HG03135 (cell line): Measurements from ENCODE around the gene FRMD4B.
"Not testable (repeated sequence)": the region's sequence is repeated elsewhere in the genome, so short reads cannot be mapped to it uniquely, and the experiment has no call there.

Source experiments
- ATAC-seq: cut with Tn5 transposase; IDR thresholded peaks from one replicate; pipeline ENCODE4 v1.9.1; 2021; ENCODE audit warnings: mild to moderate bottlenecking, moderate library complexity; ENCODE audit not compliant: unreplicated experiment

Gene FRMD4B

DNA sequence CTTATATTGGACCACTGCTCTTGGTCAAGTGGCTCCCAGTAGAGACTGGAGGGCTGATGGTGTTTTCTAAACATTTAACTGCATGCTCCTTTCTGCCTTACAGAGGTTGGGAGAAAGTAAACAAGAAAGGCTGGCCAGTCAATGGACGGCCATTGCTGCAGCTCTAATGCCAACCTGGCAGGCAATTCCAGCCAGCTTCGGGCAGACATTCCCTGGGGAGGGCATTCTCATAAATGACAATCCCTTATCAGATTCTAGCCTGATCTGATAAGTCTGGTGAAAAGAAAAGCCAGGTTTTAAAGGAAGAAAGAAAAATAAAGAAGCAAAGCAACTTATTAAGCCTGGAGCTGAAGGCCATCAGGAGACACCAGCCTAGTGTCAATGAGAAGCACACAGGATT is 60.7 kb downstream of the FRMD4B start:
- ATAC-seq: no peak

DNA sequence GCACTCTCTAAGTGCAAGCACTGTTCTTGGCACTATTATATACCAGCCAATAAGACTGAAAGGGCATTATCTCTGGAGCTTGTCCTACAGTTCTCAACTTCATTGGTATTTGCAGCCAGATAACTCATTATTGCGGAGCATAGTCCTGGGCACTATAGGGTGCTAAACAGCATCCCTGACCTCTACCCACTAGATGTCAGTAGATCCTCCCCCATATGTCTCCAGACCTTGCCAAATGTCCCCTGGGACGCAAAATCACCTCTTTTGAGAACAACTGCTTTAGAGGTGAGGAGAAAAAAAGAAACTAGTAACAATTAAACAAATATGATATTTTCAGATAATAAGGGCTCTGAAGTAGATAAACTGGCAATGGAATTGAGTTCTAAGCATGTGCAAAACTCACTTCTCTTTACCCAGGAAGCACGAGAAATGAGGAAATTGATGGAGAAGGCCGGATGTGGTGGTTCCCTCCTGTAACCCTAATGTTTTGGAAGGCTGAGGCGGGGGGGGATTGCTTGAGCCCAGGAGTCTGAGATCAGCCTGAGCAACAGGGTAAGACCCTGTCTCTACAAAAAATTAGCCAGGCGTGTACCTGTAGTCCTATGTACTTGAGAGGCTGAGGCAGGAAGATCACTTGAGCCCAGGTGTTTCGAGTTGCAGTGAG is 61.4 kb downstream of the FRMD4B start:
- peak; percentile 39 for ATAC-seq

DNA sequence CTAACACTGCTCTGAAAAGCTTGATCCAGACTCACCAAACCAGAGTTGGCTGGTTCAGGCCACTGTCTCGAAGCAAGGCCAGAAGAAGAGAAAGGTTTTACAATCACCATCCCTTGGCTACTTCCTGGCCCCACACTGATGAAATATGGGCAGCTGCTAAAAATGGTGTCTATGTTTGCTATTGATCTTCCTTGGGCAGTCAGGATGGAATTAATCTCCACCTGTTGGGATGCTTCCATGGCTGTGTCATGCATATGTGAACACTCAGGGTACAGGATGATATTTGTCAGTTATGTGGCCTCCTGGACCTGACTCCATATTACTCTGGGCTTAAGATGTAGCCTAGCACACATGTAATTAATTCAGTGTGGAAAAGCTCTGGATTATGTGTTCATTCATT is 61.9 kb downstream of the FRMD4B start:
- no peak for ATAC-seq

DNA sequence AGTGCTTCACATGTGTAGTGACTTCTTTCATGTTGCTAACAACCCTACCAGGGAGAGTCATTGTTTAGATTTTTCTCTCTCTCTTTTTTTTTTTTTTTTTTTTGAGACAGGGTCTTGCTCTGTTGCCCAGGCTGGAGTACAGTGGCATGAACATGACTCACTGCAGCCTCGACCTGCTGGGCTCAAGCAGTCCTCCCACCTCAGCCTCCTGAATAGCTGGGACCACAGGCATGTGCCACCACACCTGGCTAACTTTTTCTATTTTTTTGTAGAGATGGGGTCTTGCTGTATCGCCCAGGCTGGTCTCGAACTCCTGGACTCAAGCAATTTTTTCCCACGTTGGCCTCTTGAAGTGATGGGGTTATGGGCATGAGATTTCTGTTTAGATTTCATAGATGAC is 63.4 kb downstream of the FRMD4B start:
- ATAC-seq: not testable (repeated sequence)

DNA sequence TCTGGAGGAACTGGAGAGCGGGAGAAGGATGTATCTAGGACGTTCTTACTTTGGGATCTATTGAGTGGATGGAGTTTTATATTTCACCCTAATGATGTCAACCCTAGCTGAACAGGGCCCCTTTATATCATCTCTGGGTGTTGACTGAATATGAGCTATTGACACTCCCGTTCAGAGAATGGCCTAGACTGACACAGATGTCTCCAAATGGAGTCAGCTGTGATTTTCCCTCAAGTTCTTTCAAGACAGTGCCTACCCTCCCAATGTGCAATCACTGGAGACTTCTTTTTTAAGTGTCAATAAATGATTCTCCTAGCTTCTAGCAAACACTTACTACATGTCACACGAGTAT is 63.8 kb downstream of the FRMD4B start:
- ATAC-seq: no peak

DNA sequence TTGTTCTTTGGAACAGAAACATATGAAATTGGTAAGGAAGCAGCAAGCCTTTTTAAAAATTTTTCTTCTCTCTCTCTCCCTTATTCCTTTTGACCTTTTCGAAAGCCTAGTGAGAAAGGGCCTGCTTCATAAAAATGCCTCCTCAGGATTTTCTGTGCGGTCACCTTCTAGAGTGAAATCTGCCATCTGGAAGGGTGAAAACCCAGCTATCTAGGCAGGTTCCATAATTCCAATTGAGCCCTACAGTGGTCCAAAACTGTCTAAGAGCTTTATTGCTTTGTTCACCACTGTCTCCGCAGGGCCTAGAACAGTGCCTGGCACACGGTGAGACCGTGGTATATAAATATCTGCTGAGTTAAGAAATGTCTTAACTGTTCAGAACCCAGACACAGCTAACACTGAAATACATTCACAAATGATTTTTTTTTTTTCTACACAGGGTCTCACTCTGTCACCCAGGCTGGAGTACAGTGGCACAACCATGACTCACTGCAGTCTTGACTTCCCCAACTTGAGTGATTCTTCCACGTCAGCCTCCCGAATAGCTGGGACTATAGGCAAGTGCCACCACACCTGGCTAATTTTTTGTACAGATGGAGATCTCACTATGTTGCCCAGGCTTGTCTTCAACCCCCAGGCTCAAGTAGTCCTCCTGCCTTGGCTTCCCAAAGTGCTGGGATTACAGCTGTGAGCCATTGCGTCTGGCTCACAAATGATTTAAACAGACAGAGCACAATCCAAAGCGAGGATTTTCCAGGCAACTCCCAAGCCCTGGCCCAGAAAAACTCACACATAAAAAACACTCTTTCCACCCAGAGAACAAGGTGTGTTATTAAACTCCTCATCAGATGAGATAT is 64.4 kb downstream of the FRMD4B start:
- ATAC-seq: no peak

DNA sequence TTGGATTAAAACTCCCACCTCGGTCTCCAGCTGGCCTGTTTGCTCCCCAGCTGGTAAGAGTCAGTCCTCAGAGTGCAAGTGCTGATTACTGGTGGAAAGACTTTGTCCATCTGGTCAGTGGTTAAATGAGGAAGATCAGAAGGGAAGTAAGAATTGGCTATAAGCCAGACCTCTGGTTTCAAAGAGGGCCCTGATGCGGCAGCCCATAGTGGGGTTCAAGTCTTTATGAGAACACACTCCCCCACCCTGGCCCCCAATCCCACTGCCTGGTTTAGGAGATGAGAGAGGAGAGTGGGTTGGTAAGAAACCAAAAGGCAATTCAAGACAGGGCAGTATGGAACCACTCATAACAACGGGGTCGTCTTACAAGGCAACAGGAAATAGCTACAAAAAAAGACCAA is 65.0 kb downstream of the FRMD4B start:
- peak; percentile 75 for ATAC-seq

DNA sequence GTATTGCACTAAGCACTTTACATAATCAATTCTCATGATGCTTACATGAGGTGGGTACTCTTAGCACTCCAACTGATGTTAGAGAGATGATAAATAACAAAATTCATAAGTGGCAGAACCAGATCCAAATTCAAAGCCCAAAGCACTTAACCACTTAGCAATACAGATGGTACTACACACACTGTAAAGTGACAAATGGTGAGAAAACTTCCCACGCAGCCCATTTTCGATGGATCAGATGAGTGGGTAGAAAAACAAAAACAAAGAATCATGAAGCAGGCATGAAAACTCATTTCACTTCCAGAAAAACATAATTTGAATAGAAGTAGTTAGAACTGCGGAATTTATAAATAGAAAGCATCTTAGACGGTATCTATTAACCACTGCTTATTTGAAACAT is 66.2 kb downstream of the FRMD4B start:
- ATAC-seq: no peak

DNA sequence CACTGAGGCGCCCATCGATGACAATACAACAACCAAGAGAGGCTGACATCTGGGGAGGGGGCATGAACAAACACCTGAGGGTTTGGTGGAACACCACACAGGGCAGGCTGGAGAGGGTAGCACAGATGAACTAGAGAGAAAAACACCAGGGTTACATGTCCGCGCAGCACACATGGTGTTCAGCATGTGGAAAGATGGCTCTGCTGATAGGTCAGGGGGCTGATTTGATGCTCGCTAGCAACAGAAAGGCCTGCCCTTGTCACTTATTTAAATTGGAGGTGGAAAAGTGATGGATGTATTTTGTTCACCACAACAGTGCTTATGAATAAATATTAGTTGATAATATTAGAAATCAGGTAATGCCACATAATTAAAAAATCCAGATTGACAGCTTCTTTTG is 67.5 kb downstream of the FRMD4B start:
- ATAC-seq: no peak

DNA sequence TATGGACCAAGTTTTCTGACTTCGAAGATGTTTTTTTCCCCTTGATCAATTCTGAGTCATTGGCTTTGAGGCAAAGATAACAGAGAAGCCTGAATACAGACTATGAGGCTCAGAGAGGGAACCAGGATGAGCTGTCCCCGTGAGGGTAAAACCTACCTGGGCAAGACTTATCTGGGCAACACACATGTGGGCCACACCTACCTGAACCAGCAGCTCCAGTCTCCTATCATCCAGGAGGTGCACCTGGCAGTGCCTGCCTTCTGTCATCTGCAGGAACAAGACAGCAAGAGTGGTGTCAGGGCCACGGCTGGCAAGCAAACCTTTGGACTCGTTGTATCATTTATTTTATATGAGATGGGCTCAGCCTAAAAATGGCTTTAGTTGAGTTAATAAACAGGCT is 72.6 kb downstream of the FRMD4B start:
- no peak for ATAC-seq

DNA sequence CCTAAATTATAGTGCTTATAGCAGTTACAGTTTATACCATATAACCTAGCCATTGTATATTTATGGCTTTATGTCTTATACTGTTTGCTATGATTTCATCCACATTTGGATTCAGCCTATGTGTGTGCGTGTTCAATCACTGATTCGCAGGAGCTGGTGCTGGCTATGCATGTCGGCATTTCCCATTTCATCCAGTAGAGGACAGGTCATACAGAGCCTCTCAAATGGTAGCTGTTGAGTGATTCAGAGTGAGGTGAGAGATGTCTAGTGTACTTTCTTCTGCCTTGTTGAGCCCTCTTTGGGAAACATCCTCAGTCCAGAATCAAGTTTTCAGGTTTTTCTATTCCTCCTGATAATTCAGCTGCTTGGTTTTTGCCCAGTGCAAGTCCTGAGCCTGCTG is 76.1 kb downstream of the FRMD4B start:
- ATAC-seq: no peak

DNA sequence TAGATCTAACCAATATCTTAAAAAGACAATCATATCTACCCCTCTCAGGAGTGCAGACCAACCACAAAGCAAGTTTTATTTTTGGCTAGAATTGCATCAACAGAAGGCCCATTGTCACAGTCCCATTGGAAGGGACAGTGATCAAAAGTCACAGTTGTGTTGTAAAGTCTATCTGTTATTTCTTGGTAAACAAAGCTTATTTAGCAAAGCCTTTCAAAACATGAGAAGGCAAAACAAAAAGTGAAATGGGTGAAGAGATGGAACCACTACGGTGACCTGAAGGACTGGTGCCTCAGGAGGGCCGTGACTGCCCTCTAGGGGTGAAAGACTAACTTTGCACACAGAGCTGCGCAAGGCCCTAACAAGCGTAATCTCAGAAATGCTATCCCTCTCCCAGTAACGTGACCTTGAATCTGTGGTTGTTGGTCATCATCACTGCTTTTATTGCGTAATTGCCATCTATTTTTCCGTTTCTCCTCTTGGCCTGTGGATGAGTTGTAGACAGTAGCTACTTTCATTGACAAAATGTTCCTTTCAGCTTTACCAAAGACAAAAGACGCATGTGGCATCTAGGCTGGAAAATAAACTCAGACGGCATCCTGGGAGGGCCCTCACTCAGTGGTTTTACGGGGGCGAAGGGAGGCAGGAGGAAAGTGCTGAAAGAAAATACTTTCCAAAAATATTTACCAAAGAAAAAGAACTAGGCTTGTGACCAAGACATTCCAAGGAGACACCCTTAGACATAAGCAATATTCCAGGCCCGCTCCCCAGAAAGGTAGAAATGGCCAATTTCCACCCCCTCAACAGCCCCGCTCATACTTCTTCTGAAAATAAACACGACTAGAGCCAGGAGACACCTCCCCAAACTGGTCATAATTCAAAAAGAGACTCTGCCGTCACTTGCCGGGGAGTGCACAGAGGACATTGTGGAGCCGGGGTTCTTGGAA is 79.4 kb downstream of the FRMD4B start:
- ATAC-seq: peak; percentile 98

DNA sequence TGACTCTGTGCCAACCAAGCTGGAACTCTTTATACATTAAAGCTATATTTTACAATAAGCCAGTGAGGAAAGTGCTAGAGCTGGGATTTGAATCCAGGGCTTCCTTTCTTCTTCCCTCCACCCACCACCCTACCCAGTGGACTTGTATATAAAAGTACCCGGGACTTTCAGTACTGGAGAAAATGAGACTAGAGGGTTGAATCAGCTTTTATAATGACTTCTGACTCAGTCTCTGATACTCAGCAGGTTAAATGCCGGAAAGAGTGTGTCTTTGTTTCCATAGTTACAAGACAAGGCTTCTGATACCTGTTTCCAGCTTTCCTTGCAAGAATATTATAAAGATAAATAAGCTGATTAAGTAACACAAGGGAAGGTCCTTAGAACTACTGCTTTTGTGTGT is 80.9 kb downstream of the FRMD4B start:
- ATAC-seq: no peak

DNA sequence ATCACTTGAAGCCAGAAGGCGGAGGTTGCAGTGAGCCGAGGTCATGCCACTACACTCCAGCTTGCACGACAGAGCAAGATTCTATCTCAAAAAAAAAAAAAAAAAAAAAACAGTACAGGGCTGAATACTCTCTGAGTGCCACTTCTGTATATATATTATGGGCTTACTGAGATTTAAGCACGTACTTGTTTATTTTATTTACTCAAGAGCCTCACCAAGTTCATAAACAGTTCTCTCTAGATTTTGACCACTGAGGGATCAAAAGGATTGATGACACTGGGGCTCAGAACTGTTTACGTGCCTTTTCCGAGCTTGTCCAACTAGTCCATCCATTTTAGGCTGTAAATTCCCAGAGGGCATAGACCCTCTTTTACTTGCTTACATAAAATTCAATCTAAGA is 81.5 kb downstream of the FRMD4B start:
- no peak for ATAC-seq

DNA sequence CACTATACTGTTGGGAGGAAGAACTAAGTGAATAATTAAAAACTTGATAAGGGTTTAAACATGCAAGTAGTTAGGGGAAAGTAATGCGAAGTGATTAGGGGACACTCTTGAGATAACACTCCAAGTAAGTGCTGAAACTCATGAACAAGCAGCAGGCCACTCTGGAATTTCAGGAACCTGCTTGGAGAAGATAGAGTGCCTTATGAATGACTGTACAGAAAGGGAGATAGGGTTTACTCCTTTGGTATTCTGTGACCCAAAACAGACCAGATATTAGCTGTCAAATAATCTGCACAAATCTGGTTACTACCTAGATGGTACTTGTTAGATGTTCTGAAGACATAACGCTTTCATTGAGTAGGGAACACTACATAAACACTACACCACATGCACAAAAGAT is 85.6 kb downstream of the FRMD4B start:
- ATAC-seq: no peak

DNA sequence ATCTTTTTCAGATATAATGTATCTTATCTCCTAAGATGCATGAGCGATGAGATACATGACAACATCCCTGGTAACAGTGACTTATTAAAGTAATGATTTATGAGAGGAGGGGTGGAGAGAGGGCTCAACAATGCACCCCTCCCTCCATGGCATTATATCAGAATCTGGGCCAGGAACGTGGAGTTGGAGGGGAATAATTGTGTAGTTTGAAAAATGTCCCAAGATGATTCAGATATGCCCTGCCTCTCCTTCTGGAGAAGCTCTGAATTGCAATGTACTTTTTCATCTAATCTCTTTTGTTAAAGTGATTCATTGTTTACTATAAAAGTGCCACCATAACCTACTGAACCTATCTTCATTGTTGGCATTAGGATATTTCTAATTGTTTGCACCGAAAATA is 86.5 kb downstream of the FRMD4B start:
- no peak for ATAC-seq

DNA sequence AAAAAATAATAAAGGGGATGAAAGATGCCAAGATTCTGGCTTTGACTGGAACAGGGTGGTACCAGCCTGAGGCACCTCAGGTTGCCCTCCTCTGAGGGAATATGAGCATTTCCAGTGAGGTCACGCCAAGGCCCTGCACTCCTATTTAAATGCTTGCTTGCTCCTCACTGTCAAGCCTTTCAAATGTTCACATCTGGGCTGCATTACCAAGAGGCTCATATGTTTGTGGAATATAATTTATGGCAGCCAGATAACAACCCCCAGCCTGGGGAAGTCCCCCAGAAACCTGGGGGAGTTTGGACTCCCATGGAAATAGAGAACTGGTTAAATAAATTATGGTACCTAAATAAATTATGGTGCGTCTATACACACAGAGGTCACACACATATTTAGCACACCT is 88.4 kb downstream of the FRMD4B start:
- ATAC-seq: no peak

DNA sequence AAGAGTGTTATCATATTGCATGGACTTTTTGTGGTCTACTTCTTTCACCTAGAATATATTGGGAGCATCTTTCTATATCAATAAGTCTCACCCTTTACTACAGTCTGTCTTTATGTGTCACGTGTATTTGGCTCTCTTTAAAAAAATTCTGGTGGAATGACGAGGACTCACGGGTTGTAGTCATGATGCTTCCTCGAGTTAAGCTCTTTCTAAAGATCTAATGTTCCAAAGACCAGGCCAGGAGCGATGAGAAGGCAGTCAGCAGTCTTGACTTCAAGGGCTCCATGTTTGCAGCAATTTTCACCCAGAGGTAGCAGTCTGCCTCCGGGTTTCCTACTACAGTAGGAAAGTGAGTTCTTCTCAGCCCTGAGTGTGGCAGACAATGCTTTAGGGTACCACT is 88.9 kb downstream of the FRMD4B start:
- ATAC-seq: no peak

DNA sequence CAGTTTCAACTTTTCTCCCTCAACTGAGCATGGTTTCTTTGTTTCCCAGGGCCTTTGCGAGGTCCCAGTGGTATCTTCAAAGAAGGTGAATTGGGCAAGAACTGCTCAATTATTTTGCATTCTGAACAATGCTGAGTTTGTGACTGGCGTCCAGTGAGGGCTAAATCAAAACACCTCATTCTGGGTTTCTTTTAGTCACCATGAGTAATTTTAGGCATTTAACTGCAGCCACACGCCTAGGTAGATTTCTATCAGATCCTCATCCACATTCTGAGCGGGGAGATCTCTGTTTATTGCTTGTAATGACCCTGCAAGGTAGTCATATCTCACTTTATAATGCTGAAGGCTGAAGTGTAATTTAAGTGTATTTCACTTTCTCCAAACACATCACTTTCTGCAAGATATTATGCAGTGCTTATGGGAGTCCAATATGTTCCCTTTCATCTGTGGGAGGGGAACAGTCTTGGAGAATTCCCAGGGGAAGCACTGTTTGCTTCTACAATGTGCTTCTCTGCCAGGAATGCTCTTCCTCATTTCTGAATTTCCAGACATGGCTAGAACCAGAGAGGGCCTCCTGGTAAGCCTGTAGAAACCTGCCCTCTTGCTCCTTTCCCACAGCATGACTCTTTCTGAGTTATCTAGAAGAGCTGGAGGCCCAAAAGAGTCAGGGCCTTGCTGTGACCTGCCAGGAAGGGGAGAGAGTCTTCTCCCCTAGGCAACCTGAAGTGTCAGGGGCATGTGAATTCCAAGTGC is 91.7 kb downstream of the FRMD4B start:
- no peak for ATAC-seq

DNA sequence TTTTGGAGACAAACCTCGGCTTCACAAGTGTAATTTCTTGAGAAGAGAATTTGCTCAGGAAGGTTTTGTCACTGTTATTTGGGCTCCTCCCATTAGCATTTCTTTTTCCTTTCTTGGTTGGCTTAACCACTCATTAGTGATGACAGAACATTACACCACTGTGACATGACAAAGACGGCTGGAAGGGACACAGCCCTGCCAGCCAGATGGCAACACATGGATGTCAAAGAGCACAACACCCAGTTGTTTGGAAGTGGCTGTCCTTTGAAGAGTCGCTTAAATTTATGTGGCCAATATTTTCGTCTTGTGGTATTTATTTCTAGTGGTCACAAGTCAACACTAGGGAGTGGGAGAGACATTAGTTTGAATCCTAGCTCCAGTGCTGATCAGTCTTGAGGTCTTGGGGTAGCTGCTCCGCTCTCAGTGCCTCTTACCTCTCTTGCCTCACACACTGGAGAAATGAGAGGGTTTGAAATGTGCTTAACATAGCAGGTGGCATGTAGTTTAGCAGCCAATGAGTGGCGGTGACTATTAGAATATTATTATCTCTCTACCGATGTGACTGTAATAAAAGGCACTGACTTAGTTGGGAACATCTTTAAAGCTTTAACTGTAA is 92.8 kb downstream of the FRMD4B start:
- no peak for ATAC-seq
